ENCODE measurements around the gene SRC.

- TF ChIP-seq EZH2 (IDR thresholded peaks at IDR 0.05; ENCODE audit: borderline replicate concordance, low read length): no peak
- TF ChIP-seq, protein P1, sequence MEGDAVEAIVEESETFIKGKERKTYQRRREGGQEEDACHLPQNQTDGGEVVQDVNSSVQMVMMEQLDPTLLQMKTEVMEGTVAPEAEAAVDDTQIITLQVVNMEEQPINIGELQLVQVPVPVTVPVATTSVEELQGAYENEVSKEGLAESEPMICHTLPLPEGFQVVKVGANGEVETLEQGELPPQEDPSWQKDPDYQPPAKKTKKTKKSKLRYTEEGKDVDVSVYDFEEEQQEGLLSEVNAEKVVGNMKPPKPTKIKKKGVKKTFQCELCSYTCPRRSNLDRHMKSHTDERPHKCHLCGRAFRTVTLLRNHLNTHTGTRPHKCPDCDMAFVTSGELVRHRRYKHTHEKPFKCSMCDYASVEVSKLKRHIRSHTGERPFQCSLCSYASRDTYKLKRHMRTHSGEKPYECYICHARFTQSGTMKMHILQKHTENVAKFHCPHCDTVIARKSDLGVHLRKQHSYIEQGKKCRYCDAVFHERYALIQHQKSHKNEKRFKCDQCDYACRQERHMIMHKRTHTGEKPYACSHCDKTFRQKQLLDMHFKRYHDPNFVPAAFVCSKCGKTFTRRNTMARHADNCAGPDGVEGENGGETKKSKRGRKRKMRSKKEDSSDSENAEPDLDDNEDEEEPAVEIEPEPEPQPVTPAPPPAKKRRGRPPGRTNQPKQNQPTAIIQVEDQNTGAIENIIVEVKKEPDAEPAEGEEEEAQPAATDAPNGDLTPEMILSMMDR (IDR thresholded peaks at IDR 0.05; ENCODE audit: low read length): no peak
Measured at GRCh38 chr20:37398750-37399621, 53.0 kb downstream of the SRC start.

Measured in OCI-LY1 (cell line).